Spleen (tissue), 11 donors: ENCODE results near the gene KLF3. TPM values are rescaled to one million over a fixed set of nuclear protein-coding genes. Genes with fewer than 3 reads are reported as not detected.

Experiments
- DNase-seq: peaks from one replicate; pipeline ENCODE4 v3.0.0-alpha.2; 2020
- H3K27ac ChIP-seq, 8 donors: fragments of 200-600 bp; sonication (generic) in 7 of 8; 1 replicate in 4 of 8; 2 replicates in 4 of 8; pipeline versions ENCODE4 v1.5.0 to v1.8.0; 2016 to 2021; ENCODE audit warnings: inconsistent platforms in 4 of 8, mild to moderate bottlenecking in 4 of 8, moderate library complexity in 1 of 8
- H3K27me3 ChIP-seq, 7 donors: fragments of 200-600 bp; sonication (generic) in 6 of 7; replicated peaks in 1 of 7; 1 replicate in 4 of 7; 2 replicates in 3 of 7; pipeline versions ENCODE4 v1.5.0 to v1.8.0; 2016 to 2021; ENCODE audit warnings: inconsistent platforms in 3 of 7, mild to moderate bottlenecking in 1 of 7
- H3K36me3 ChIP-seq, 6 donors: fragments of 200-600 bp; sonication (generic) in 5 of 6; 1 replicate in 4 of 6; 2 replicates in 2 of 6; pipeline versions ENCODE4 v1.5.0 to v1.8.0; 2016 to 2021; ENCODE audit warnings: inconsistent platforms in 2 of 6
- H3K4me1 ChIP-seq, 6 donors: fragments of 200-600 bp; sonication (generic) in 5 of 6; 1 replicate in 3 of 6; 2 replicates in 3 of 6; pipeline versions ENCODE4 v1.5.0 to v1.8.0; 2016 to 2021; ENCODE audit warnings: inconsistent platforms in 3 of 6
- H3K4me3 ChIP-seq, 8 donors: fragments of 200-600 bp; sonication (generic) in 7 of 8; 1 replicate in 4 of 8; 2 replicates in 4 of 8; pipeline versions ENCODE4 v1.5.0 to v1.8.0; 2016 to 2021; ENCODE audit warnings: inconsistent platforms in 4 of 8, mild to moderate bottlenecking in 4 of 8, moderate library complexity in 2 of 8
- H3K9me3 ChIP-seq, 8 donors: fragments of 200-600 bp; sonication (generic) in 7 of 8; 1 replicate in 4 of 8; 2 replicates in 4 of 8; pipeline versions ENCODE4 v1.5.0 to v1.8.0; 2016 to 2021; ENCODE audit warnings: inconsistent platforms in 4 of 8
- POLR2A ChIP-seq, 3 donors: fragments of 450-650 bp; IDR thresholded peaks; one replicate each; pipeline ENCODE4 v1.5.1; 2017; ENCODE audit warnings: antibody characterized with exemption in 3 of 3, mild to moderate bottlenecking in 1 of 3
- POLR2AphosphoS5 ChIP-seq, 3 donors: sonication (generic); formaldehyde crosslinking; IDR thresholded peaks; one replicate each; pipeline ENCODE4 v1.5.1; 2017; ENCODE audit warnings: antibody characterized with exemption in 3 of 3
- WGBS, 5 donors: extraction: QIAGEN DNeasy Blood & Tissue Kit in 3 of 5; methylation state at CpG; one replicate each; pipeline versions ENCODE4 v1.1.5 to v1.1.7; 2013 to 2018; 5-methylcytosine and 5-hydroxymethylcytosine counted together
- intact Hi-C: fragments of 100-400 bp; cut with DNase I; formaldehyde crosslinking; loops from one replicate; pipeline ENCODE4 v1.15.0; 2023; ENCODE audit warnings: low total_unique reads
- polyA plus RNA-seq, 3 donors: library from polyadenylated mRNA; stranded (reverse); fragments of 200-250 nt; gene quantifications; one replicate each; pipeline ENCODE4 v1.2.1, GENCODE V29; 2013
- total RNA-seq, 7 donors: library from RNA; depleted of rRNA in 3 of 7; stranded (reverse); fragments of >200 nt in 3 of 7; fragmentation: NEBNext Ultra II Directional in 4 of 7; extraction: Animal tissue kit (Norgen Biotek cat#: 25700) in 4 of 7; gene quantifications; one replicate each; pipeline versions ENCODE4 v1.1.0 to v1.2.1, GENCODE V29; 2016 to 2021
- TF ChIP-seq, protein P1 (sequence below), 11 experiments: fragments of 200-600 bp in 7 of 11; fragments of 450-650 bp in 4 of 11; sonication (generic) in 4 of 11; IDR thresholded peaks in 8 of 11; conservative IDR thresholded peaks in 3 of 11; 1 replicate in 7 of 11; 2 replicates in 4 of 11; pipeline versions ENCODE4 v1.4.0 to v1.8.0; 2016 to 2021; ENCODE audit warnings: antibody characterized with exemption in 11 of 11, inconsistent platforms in 4 of 11, mild to moderate bottlenecking in 1 of 11
- donor health status: healthy with polysubstance abuse.
- donor health status: DM: no; HTN: no; CAD: no; lungs with moderate emphysema.
- donor health status: DM: no; HTN: no; CAD: no.
- donor health status: Bipolar disorder and iron deficiency.
- donor health status: healthy.
- donor health status: DM: no; HTN: no; CAD: no.
- donor health status: DM: yes; HTN: yes; CAD: no.

The KLF3 gene
- total and polyA plus RNA-seq, 10 donors: 8.0 to 87.5 (median 63.1) TPM

DNA sequence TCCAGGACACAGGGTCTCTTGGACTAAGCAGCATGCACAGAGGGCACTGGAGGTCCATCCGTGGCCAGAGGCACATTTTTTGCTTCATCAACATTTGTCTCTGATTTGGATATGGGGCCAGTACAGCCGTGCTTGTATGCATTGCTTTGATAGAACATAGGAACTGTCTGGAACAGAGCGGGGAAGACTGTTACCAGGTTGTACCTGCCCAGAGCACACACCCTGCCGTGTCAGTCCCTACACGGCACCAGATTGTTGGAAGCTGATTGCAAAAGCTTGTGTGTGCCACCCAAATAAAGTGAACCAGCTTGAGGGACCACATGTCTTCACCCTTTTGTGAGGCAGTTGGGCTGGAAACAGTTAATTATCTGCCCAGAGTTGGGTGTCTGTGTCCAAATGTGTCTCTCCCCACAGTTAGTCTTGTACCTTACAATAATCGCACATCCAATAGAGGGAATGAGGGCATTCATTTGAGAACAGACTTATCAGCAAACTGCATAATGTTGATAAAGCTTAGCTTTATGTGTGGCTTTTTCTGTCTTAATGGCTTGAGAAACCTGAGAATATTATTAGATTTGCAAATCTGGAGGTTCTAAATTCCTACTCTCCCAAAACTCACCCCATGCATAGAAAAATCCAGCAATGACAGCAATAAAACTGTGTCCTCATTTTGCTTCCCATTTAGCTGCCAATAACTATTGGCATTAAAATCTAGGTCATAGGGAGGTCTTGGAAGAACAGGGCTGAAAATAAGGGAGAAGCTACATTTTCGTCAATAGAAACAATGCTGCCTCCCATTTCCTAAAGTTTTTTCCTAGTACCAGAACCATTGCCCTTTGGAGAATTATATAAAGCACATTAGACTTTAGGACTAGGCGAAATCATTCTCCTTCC, 21.2 kb downstream of the KLF3 start:
- peak in 1 of 3 donors; percentile 21 for TF ChIP-seq POLR2AphosphoS5 (IDR thresholded peaks at IDR 0.05)
- no peak for TF ChIP-seq POLR2A (IDR thresholded peaks at IDR 0.05)
- Histone ChIP-seq H3K4me1 (peaks cover 13 to 93% (median 83%) of the 10 kb centered on the region in 6 donors), H3K27me3 (no peaks in the 10 kb centered on the region), H3K27ac (peak overlapping the region in 7 of 8 donors; percentile 10 to 50 (median 41)), H3K9me3 (no peaks in the 10 kb centered on the region), H3K4me3 (no peak overlapping the region), H3K36me3 (peaks cover 4 to 96% (median 36%) of the 10 kb centered on the region in 6 donors)
- WGBS, 5 donors: 77 to 85% (median 83%) methylated on average over 8 of the region's 8 CpGs
- intact Hi-C loops: no loop called here
- no peak for DNase-seq

DNA sequence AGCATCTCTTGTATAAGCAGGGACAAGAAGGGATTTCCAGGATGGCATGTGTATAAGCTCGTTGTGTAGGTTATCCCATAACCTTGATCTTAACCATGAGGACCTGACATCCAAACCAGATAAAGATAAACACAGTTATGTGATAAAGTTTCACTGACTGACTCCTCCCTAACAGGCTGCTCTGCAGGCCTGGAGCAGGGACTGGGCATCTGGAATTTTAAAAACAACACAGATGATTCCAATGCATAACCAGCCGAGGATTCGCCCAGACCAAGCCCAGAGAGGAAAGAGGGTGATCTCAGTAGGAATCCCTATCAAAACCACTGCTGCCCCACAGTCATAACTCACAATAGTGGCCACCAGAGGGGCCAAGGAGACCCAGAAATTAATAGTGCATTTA, 22.7 kb downstream of the KLF3 start:
- no peak overlapping the region for H3K4me3 ChIP-seq
- H3K27ac ChIP-seq: peak overlapping the region in 1 of 8 donors; percentile 0
- DNase-seq: no peak
- TF ChIP-seq, protein P1, sequence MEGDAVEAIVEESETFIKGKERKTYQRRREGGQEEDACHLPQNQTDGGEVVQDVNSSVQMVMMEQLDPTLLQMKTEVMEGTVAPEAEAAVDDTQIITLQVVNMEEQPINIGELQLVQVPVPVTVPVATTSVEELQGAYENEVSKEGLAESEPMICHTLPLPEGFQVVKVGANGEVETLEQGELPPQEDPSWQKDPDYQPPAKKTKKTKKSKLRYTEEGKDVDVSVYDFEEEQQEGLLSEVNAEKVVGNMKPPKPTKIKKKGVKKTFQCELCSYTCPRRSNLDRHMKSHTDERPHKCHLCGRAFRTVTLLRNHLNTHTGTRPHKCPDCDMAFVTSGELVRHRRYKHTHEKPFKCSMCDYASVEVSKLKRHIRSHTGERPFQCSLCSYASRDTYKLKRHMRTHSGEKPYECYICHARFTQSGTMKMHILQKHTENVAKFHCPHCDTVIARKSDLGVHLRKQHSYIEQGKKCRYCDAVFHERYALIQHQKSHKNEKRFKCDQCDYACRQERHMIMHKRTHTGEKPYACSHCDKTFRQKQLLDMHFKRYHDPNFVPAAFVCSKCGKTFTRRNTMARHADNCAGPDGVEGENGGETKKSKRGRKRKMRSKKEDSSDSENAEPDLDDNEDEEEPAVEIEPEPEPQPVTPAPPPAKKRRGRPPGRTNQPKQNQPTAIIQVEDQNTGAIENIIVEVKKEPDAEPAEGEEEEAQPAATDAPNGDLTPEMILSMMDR (IDR thresholded peaks at IDR 0.05 in 8 of 11, conservative IDR thresholded peaks at IDR 0.05 in 3 of 11): no peak
- TF ChIP-seq POLR2A (IDR thresholded peaks at IDR 0.05) (no peak), POLR2AphosphoS5 (IDR thresholded peaks at IDR 0.05) (no peak)
- H3K27me3 ChIP-seq: no peaks in the 10 kb centered on the region
- WGBS, 5 donors: 57 to 84% (median 78%) methylated on average over 3 of the region's 3 CpGs
- peaks cover 4 to 96% (median 40%) of the 10 kb centered on the region in 6 donors for H3K36me3 ChIP-seq
- intact Hi-C loops: no loop called here
- H3K9me3 ChIP-seq: no peaks in the 10 kb centered on the region
- H3K4me1 ChIP-seq: peaks cover 13 to 95% (median 76%) of the 10 kb centered on the region in 6 donors

DNA sequence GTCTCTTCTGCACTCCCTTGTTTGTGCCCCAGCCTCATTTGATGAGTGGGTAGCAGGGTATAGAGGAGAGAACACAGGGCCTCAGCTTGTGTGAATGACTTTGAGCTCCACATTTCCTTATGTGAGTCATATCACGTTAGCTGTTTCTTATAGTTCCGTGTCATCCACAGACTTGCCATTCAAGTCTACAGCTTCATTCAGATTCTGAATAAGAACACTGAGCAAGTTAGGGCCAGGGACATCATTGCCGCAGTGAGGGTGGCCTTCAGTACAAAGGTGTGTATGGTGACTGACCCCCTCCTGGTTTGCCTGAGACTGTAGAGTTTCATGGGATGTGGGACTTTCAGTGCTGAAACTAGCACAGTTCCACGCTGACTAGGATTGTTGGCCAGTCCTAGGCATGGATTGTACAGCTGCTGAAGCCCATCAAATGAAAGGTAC, 23.6 kb downstream of the KLF3 start:
- peak overlapping the region in 1 of 8 donors; percentile 26 for H3K27ac ChIP-seq
- peaks cover 4 to 96% (median 34%) of the 10 kb centered on the region in 6 donors for H3K36me3 ChIP-seq
- intact Hi-C loops: no loop called here
- TF ChIP-seq POLR2A (IDR thresholded peaks at IDR 0.05): no peak
- TF ChIP-seq POLR2AphosphoS5 (IDR thresholded peaks at IDR 0.05): peak in 1 of 3 donors; percentile 8
- peaks cover 10 to 95% (median 71%) of the 10 kb centered on the region in 6 donors for H3K4me1 ChIP-seq
- 76 to 91% (median 78%) methylated on average over 4 of the region's 4 CpGs for WGBS, 5 donors
- H3K27me3 ChIP-seq: no peaks in the 10 kb centered on the region
- no peak overlapping the region for H3K4me3 ChIP-seq
- no peak for DNase-seq
- H3K9me3 ChIP-seq: no peaks in the 10 kb centered on the region

DNA sequence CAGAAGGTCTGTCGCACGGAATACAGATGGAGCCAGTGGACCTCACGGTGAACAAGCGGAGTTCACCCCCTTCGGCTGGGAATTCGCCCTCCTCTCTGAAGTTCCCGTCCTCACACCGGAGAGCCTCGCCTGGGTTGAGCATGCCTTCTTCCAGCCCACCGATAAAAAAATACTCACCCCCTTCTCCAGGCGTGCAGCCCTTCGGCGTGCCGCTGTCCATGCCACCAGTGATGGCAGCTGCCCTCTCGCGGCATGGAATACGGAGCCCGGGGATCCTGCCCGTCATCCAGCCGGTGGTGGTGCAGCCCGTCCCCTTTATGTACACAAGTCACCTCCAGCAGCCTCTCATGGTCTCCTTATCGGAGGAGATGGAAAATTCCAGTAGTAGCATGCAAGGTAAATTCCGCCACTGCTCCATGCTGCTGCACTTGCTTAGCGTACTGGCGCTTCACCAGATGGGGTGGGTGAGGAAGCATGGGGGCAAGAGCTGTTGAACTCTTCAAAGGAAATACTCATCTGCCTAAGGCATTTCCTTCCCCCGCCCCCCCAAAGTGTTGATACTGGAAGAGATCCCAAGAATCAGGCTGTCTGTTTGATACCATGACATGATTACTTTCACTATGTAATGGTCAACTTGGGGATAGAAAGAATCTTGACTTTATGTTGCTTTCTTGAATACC, 24.8 kb downstream of the KLF3 start:
- no peaks in the 10 kb centered on the region for H3K9me3 ChIP-seq
- H3K4me1 ChIP-seq: peaks cover 10 to 84% (median 60%) of the 10 kb centered on the region in 6 donors
- no peak overlapping the region for H3K4me3 ChIP-seq
- DNase-seq: no peak
- H3K36me3 ChIP-seq: peaks cover 4 to 94% (median 37%) of the 10 kb centered on the region in 6 donors
- intact Hi-C loops: no loop called here
- 89 to 94% (median 94%) methylated on average over 21 to 26 of the region's 26 CpGs for WGBS, 5 donors
- TF ChIP-seq, protein P1 (IDR thresholded peaks at IDR 0.05 in 8 of 11, conservative IDR thresholded peaks at IDR 0.05 in 3 of 11): no peak
- no peak for TF ChIP-seq POLR2A (IDR thresholded peaks at IDR 0.05)
- TF ChIP-seq POLR2AphosphoS5 (IDR thresholded peaks at IDR 0.05): peak; percentile 29 to 63 (median 39)
- peak overlapping the region in 3 of 8 donors; percentile 0 to 34 (median 14) for H3K27ac ChIP-seq
- no peaks in the 10 kb centered on the region for H3K27me3 ChIP-seq
